NCI-H82 treated with DMSO at 0.1 percent for 48 hours (cell line): ENCODE results near the gene TBC1D2.
"Not testable (repeated sequence)": the region's sequence is repeated elsewhere in the genome, so short reads cannot be mapped to it uniquely, and the experiment has no call there.

Experiments used
- DNase-seq: peaks from one replicate; lab custom pipeline; 2025; ENCODE audit not compliant: unreplicated experiment; lab: John Stamatoyannopoulos, UW

Gene TBC1D2

GRCh38 chr9:98174502-98174918, 80.9 kb downstream of the TBC1D2 start:
- not testable (repeated sequence) for DNase-seq

DNA sequence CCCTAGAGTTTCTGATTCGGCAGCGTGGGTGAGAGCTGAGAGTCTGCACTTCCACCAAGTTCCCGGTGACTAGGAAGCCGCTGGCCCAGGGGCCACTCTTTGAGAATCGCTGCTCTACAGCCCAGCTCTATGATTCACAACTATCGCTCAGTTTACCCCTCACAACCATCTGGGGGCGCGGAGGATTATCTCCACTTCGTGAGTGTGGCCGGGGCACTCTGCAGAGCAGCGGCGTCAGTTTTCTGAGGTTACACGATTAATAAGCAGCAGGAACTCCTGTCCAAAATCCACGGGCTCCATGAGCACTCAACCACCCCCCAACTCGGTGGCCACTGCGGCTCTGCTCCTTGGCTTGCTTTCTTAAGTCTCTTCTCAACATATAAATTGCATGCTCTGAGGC, 82.3 kb downstream of the TBC1D2 start:
- no peak for DNase-seq

DNA sequence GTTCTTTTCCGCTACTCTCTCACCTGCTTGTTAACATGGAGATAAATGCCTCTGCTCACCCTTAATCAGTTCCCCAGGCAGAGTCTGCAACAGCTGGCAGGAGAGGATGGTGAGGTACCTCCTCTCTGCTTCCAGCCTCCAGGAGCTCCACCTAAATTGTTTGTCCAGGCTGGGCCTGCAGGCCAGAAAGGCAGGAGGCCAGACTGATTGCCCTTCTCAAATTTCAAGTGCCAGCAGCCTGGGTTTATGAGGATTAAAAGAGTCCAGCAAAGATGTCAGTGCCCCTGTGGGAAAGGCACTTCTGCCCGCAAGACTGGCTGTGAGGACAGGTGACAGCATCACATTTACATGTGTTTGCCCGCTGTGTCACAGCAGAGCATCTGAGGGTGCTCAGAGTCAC, 82.8 kb downstream of the TBC1D2 start:
- peak; percentile 50 for DNase-seq

DNA sequence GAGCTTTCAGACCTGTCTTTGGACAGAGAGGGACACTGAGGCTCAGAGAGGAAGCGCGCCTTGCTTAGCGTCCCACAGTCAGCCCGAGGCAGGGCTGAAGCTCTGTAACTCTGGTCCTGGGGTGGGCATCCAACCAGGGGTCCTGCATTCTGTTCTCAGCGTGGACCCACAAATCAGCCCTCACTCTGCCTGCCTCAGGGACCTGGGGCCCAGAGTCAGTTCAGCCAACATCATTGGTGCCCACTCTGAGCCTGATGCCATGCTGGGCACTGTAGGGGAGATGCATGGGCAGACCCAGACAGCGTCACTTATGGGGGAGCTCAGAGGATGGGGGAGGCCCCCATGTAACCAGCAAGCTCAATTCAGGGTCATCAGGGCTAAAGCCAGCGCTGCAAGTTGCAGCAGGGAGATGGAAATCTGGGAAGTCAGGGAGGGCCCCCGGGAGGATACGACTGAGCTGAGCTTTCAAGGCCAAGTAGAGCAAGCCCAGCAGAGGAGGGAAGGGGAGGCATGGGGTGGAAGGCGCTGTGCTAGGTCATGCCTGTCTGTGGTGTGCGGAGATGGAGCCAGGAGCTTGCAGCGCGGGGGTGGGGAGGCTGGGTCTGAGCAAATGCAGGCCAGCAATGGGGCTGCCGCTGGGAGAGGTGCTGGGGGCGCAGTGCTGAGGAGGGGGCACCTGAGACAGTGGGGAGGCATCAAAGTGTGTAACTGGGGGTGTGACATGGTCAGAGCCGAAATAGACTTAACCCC, 84.1 kb downstream of the TBC1D2 start:
- DNase-seq = no peak

DNA sequence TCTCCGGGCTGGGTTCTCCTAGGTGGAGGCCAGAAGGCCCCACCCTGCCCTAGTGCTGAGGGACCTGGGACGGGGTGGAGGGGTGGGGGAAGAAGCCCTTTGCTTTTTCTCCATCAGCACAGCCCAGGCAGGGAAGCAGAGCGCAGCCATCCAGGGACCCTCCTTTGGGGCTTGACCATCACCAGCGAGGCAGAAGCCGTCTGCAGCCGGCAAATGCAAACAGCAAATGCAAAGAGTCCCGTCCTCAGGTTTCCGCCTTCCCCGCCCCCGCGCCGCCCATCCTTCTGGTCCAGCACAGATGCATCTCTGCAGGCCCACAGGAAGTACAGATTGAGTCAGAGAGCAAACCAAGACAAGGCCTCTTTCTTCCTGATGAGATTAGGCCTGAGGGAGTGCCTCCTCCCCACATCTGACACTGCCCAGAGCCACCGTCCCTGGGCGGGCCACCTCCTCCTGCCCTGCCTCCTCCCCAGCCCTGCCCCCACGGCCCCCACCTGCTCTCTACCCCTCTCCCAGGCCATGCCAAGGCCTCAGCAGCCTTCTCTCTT, 86.4 kb downstream of the TBC1D2 start:
- DNase-seq = peak; percentile 66

GRCh38 chr9:98168153-98168780, 87.2 kb downstream of the TBC1D2 start:
- no peak for DNase-seq

GRCh38 chr9:98164912-98165311, 90.5 kb downstream of the TBC1D2 start:
- no peak for DNase-seq

DNA sequence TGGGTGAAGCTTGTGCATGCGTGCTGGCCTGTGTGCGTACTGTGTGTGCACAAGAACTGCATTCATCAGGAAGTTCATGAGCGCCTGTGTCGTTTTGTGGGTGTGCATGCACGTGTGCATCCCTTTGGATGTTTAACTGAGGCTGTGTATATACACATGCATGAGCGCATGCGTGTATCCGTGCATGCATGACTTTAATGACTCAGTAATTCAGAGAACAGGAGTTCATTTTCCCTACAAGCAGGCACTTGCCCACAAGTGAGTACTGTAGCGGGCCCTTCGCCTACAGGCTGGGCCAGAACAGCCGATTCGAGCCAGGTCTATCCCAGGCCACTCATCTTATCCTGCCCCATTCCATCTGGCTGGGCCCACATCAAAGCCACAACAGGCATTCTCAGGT, 92.8 kb downstream of the TBC1D2 start:
- no peak for DNase-seq

- DNase-seq = no peak
These were observed 93.6 kb downstream of the TBC1D2 start for GRCh38 chr9:98161851-98162250.

- DNase-seq = no peak
These were observed 95.7 kb downstream of the TBC1D2 start for GRCh38 chr9:98159790-98160189.

DNA sequence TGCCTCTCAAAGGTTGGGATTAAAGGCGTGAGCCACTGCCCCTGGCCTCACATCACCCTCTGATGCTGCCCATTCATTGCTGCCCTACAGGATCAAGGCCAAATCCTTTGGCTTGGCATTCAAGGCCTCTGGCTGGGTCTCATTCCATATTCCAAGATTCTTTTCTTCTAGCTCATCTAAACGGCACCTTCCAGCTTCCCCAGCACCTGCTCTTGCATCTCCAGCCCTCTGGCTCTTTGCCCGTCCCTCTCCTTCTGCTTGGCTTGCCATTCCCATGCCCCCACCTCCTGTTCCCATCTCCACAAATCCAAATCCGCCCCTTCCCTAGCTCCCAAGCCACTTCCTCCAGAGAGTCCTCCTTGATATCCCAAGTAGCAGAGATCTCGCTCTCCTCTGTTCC, 96.1 kb downstream of the TBC1D2 start:
- no peak for DNase-seq

GRCh38 chr9:98158071-98158831, 97.2 kb downstream of the TBC1D2 start:
- no peak for DNase-seq

GRCh38 chr9:98157372-98157771, 98.1 kb downstream of the TBC1D2 start:
- no peak for DNase-seq

DNA sequence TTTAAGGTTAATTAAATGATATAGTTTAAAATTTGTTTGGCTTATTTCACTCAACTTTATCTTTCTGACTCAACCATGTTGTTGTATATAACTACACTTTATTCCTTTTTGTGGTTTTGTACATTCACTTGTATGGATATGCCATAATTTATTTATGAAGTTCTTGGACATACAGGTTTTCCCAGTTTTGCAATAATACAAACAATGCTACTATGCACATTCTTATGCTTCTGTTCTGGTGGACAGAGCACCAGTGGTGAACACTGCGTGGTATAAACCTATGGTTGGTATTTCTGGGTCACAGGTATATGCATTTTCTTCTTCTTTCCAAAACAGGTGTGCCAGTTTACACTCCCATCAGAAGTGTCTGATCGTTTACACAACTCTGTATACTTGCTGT, 100.8 kb downstream of the TBC1D2 start:
- no peak for DNase-seq

DNA sequence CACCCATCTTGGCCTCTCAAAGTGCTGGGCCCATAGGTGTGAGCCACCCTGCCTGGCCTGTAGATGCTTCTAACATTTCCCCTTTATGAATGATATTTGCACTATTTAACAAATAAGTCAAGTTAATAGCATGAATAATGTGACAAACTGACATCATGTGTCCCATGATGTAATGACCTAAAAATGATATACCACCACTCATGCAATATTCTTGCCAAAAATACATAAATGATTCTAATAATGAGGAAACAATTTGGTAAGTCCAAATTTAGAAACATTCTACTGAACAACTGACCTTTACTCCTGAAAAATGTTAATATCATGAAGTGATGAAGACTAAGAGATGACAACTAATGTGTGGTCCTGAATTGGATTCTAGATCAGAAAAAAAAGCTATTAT, 102.9 kb downstream of the TBC1D2 start:
- DNase-seq = no peak

DNA sequence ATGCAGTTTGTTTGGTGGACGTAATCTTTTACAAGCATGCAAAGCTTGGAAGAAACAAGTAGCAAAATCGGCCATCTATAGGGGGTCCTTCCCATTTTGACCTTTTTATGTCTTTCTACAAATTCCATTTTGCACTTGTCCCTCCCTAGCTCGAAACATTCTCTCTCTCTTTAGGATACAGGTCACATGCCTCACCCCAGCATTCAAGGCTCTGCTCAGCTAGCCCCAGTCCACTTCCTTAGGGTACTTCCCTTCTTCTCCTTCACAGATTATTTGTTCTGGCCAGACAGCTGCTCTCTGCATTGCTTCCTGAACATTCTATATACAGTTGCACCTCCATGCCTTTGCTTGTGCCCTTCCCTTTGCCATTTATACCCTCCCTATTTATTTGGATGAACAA, 104.7 kb downstream of the TBC1D2 start:
- DNase-seq = no peak

DNA sequence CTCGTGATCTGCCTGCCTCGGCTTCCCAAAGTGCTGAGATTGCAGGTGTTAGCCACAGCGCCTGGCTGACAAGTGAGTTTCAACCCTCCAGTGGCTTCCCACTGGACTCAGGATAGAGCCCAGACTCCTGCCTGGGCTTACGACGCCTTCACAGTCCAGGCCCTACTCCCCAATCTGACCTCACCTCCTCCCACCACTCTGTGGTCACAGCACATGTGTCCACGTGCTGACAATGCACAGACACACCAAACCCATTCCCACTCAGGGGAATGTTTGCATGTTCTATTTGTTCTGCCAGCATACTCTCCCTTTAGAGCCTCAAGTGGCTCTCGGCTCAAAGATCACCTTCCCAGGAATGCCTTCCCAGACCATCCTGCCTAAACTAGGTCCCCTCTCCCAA, 105.3 kb downstream of the TBC1D2 start:
- no peak for DNase-seq

DNA sequence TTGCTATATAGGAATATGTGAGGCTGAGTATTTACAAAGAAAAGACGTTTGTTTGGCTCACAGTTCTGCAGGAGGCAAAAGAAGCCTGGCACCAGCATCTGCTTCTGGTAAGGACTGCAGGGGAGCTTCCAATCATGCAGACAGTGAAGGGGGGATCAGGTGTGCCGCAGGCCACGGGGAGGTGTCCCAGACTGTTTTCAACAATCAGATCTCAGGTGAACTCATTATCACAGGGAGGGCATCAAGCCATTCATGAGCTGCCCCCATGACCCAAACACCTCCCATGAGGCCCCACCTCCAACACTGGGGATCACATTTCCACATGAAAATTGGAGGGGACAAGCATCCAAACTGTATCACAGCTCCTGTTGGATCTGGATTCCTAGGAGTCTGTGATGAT, 106.0 kb downstream of the TBC1D2 start:
- no peak for DNase-seq
